Liver (tissue), 9 donors: Measurements from ENCODE around the gene EMC6. TPM values are rescaled to one million over a fixed set of nuclear protein-coding genes. Genes with fewer than 3 reads are reported as not detected.

Experiments
- DNase-seq: peaks from one replicate; pipeline ENCODE4 v3.0.0-alpha.2; 2017; ENCODE audit warnings: low spot score
- H3K27ac ChIP-seq, 2 donors: one replicate each; pipeline ENCODE4 v1.7.0; 2013; ENCODE audit warnings: inconsistent platforms in 2 of 2, low read length in 2 of 2, control low read depth in 1 of 2, low read depth in 1 of 2, mild to moderate bottlenecking in 1 of 2
- H3K27me3 ChIP-seq, 4 donors: one replicate each; pipeline versions ENCODE4 v1.6.1 to v1.7.0; 2013; ENCODE audit warnings: low read length in 3 of 4, inconsistent platforms in 1 of 4, mild to moderate bottlenecking in 1 of 4, moderate library complexity in 1 of 4; ENCODE audit not compliant: control insufficient read depth in 4 of 4, insufficient read depth in 4 of 4
- H3K36me3 ChIP-seq, 4 donors: one replicate each; pipeline versions ENCODE4 v1.6.1 to v1.7.0; 2013; ENCODE audit warnings: low read length in 3 of 4, mild to moderate bottlenecking in 3 of 4, low read depth in 1 of 4, moderate library complexity in 1 of 4; ENCODE audit not compliant: control insufficient read depth in 4 of 4, insufficient read depth in 3 of 4
- H3K4me1 ChIP-seq, 4 donors: one replicate each; pipeline versions ENCODE4 v1.6.1 to v1.7.0; 2013; ENCODE audit warnings: low read length in 3 of 4, mild to moderate bottlenecking in 3 of 4, moderate library complexity in 1 of 4; ENCODE audit not compliant: control insufficient read depth in 4 of 4, insufficient read depth in 4 of 4
- H3K4me3 ChIP-seq, 3 donors: one replicate each; pipeline versions ENCODE4 v1.6.1 to v1.7.0; 2013; ENCODE audit warnings: low read length in 3 of 3, control low read depth in 1 of 3, low read depth in 1 of 3, mild to moderate bottlenecking in 1 of 3
- H3K9ac ChIP-seq, 2 donors: one replicate each; pipeline ENCODE4 v1.7.0; 2013; ENCODE audit warnings: low read length in 2 of 2, mild to moderate bottlenecking in 2 of 2, moderate library complexity in 2 of 2, control low read depth in 1 of 2, low read depth in 1 of 2
- H3K9me3 ChIP-seq, 4 donors: one replicate each; pipeline versions ENCODE4 v1.6.1 to v1.7.0; 2013; ENCODE audit warnings: low read length in 3 of 4; ENCODE audit not compliant: control insufficient read depth in 4 of 4
- CTCF ChIP-seq: fragments of 150-350 bp; IDR thresholded peaks from 2 replicates; pipeline ENCODE4 v1.5.1; 2017; ENCODE audit warnings: improper control_type of control experiment, low read depth, low read length; ENCODE audit not compliant: missing input control
- EGR1 ChIP-seq, 2 donors: IDR thresholded peaks; 2 replicates each; pipeline ENCODE4 v1.6.1; 2016 to 2018; ENCODE audit warnings: antibody characterized with exemption in 2 of 2, low read depth in 2 of 2
- FOXA1 ChIP-seq: IDR thresholded peaks from 2 replicates; pipeline ENCODE4 v1.6.1; 2016; ENCODE audit warnings: antibody characterized with exemption
- FOXA2 ChIP-seq: IDR thresholded peaks from 2 replicates; pipeline ENCODE4 v1.6.1; 2016; ENCODE audit warnings: antibody characterized with exemption
- GABPA ChIP-seq, 2 donors: IDR thresholded peaks in 1 of 2; conservative IDR thresholded peaks in 1 of 2; 2 replicates each; pipeline ENCODE4 v1.6.1; 2016; ENCODE audit warnings: antibody characterized with exemption in 2 of 2, mild to moderate bottlenecking in 1 of 2, moderate library complexity in 1 of 2
- HNF4A ChIP-seq, 2 donors: conservative IDR thresholded peaks; 2 replicates each; pipeline ENCODE4 v1.6.1; 2016; ENCODE audit warnings: antibody characterized with exemption in 2 of 2, mild to moderate bottlenecking in 2 of 2
- HNF4G ChIP-seq: IDR thresholded peaks from 2 replicates; pipeline ENCODE4 v1.6.1; 2016; ENCODE audit warnings: antibody characterized with exemption
- JUND ChIP-seq, 2 donors: IDR thresholded peaks; 2 replicates each; pipeline ENCODE4 v1.6.1; 2016; ENCODE audit warnings: antibody characterized with exemption in 2 of 2
- MAX ChIP-seq: IDR thresholded peaks from 2 replicates; pipeline ENCODE4 v1.6.1; 2016; ENCODE audit warnings: antibody characterized with exemption
- NR2F2 ChIP-seq: IDR thresholded peaks from 2 replicates; pipeline ENCODE4 v1.6.1; 2016; ENCODE audit warnings: antibody characterized with exemption
- RAD21 ChIP-seq, 2 donors: IDR thresholded peaks; 2 replicates each; pipeline ENCODE4 v1.6.1; 2016; ENCODE audit warnings: antibody characterized with exemption in 2 of 2, mild to moderate bottlenecking in 2 of 2
- REST ChIP-seq: IDR thresholded peaks from 2 replicates; pipeline ENCODE4 v1.6.1; 2016; ENCODE audit warnings: antibody characterized with exemption, mild to moderate bottlenecking
- RXRA ChIP-seq, 2 donors: IDR thresholded peaks; 2 replicates each; pipeline ENCODE4 v1.6.1; 2017 to 2018; ENCODE audit warnings: antibody characterized with exemption in 2 of 2, mild to moderate bottlenecking in 1 of 2
- SP1 ChIP-seq: IDR thresholded peaks from 2 replicates; pipeline ENCODE4 v1.6.1; 2018; ENCODE audit warnings: antibody characterized with exemption, mild to moderate bottlenecking
- TAF1 ChIP-seq: conservative IDR thresholded peaks from 2 replicates; pipeline ENCODE4 v1.6.1; 2016; ENCODE audit warnings: antibody characterized with exemption, mild to moderate bottlenecking
- YY1 ChIP-seq: IDR thresholded peaks from 2 replicates; pipeline ENCODE4 v1.6.1; 2016; ENCODE audit warnings: antibody characterized with exemption, mild to moderate bottlenecking
- ZBTB33 ChIP-seq: IDR thresholded peaks from 2 replicates; pipeline ENCODE4 v1.6.1; 2016; ENCODE audit warnings: antibody characterized with exemption
- WGBS: extraction: QIAGEN DNeasy Blood & Tissue Kit; methylation state at CpG from one replicate; pipeline ENCODE4 v1.1.7; 2013; 5-methylcytosine and 5-hydroxymethylcytosine counted together
- polyA plus RNA-seq, 2 donors: library from polyadenylated mRNA; stranded (reverse) in 1 of 2; unstranded in 1 of 2; fragments of 200-250 nt in 1 of 2; fragments of >200 nt in 1 of 2; fragmentation: Nextera tagmentation in 1 of 2; extraction: Ambion mirVana in 1 of 2; gene quantifications; one replicate each; pipeline versions ENCODE4 v1.2.1 to v1.2.3, GENCODE V29; 2013 to 2015
- total RNA-seq, 2 donors: library from RNA; depleted of rRNA; stranded (reverse); fragments of >200 nt; gene quantifications; one replicate each; pipeline ENCODE4 v1.2.3, GENCODE V29; 2014
- TF ChIP-seq, protein P1 (sequence below): IDR thresholded peaks from 2 replicates; pipeline ENCODE4 v1.6.1; 2016; ENCODE audit warnings: antibody characterized with exemption
- donor health status: healthy.
- donor health status: healthy.
- donor health status: healthy.
- donor health status: healthy.
- donor health status: healthy.

Gene EMC6
- total and polyA plus RNA-seq, 4 donors: 12.3 to 107 (median 47.6) TPM

DNA sequence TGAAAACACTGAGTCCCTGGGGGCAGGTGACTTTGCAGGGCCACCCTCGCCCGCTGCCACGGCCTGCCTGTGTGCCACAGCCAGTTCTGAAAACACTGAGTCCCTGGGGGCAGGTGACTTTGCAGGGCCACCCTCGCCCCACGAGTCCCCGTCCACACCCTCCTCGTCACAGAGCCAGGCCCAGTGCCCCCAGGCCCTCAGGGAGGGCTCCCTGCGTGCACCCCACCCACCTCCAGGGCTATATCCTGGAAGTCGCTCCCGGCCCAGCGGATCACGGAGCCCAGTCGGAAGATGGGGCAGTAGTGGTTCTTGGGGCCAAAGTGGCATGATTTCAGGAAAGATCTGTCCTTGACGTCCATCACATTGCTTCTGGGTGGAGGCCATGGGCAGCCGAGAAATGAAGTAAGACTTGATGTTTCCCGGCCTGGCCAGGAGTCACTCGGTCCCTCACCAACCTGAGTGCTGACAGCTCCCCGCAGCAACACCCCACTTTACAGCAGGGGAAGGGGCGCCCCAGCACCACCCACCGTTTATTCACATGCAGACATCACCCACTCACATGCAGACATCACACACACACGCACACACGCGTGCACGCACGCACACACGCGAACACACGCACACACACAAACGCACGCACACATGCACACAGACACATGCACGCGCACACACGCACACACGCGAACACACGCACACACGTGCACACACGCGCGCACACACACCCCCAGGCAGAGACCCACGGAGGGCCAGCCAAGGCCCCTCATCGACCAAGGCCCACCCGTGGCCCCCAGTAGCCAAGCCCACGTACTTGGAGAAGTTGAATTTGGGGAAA, 20.9 kb downstream of the EMC6 start:
- no peaks in the 10 kb centered on the region for H3K27me3 ChIP-seq
- 90% methylated on average over 44 of the region's 44 CpGs for WGBS
- no peak for DNase-seq
- no peak overlapping the region for H3K27ac ChIP-seq
- no peaks in the 10 kb centered on the region for H3K9me3 ChIP-seq
- TF ChIP-seq REST (no peak), MAX (no peak), TAF1 (no peak), YY1 (no peak), RXRA (IDR thresholded peaks at IDR 0.05) (no peak), GABPA (IDR thresholded peaks at IDR 0.05 in 1 of 2, conservative IDR thresholded peaks at IDR 0.05 in 1 of 2) (no peak), JUND (IDR thresholded peaks at IDR 0.05) (no peak), FOXA1 (no peak)
- TF ChIP-seq, protein P1, sequence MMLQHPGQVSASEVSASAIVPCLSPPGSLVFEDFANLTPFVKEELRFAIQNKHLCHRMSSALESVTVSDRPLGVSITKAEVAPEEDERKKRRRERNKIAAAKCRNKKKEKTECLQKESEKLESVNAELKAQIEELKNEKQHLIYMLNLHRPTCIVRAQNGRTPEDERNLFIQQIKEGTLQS: no peak
- H3K4me1 ChIP-seq: no peaks in the 10 kb centered on the region
- H3K36me3 ChIP-seq: no peaks in the 10 kb centered on the region
- H3K9ac ChIP-seq: no peak overlapping the region
- no peak overlapping the region for H3K4me3 ChIP-seq

GRCh38 chr17:3690094-3690715, 21.6 kb downstream of the EMC6 start:
- Histone ChIP-seq H3K9me3 (no peaks in the 10 kb centered on the region), H3K4me1 (peaks cover 0 to under 1% (median under 1%) of the 10 kb centered on the region in 4 donors), H3K9ac (no peak overlapping the region), H3K4me3 (no peak overlapping the region), H3K36me3 (no peaks in the 10 kb centered on the region), H3K27ac (no peak overlapping the region), H3K27me3 (no peaks in the 10 kb centered on the region)
- no peak for DNase-seq
- WGBS: 87% methylated on average over 22 of the region's 22 CpGs
- TF ChIP-seq SP1 (no peak), RAD21 (IDR thresholded peaks at IDR 0.05) (no peak), YY1 (no peak), FOXA1 (no peak), JUND (IDR thresholded peaks at IDR 0.05) (no peak), EGR1 (IDR thresholded peaks at IDR 0.05; ENCODE audit: low read depth in 2 of 2) (no peak), HNF4G (no peak), FOXA2 (no peak), HNF4A (conservative IDR thresholded peaks at IDR 0.05) (no peak), MAX (no peak), REST (no peak), NR2F2 (no peak), GABPA (IDR thresholded peaks at IDR 0.05 in 1 of 2, conservative IDR thresholded peaks at IDR 0.05 in 1 of 2) (no peak), ZBTB33 (no peak), CTCF (no peak), RXRA (IDR thresholded peaks at IDR 0.05) (no peak)
- TF ChIP-seq, protein P1: no peak
